ENCODE results near the gene SEZ6L2. TPM values are rescaled to one million over a fixed set of nuclear protein-coding genes. Genes with fewer than 3 reads are reported as not detected.

Gene SEZ6L2
- total and polyA plus RNA-seq, 4 experiments from 2014 or later, result 0.70 TPM; not detected in 3

Other genes starting within 250 kb of the SEZ6L2 start
- gene SPN, start 236.3 kb downstream of the SEZ6L2 start, total RNA-seq, result 100 to 1,000 TPM; 168 to 175 TPM
- 100 to 1,000 TPM in 1 of 2 donors, 10 to 100 TPM in 1; 86.3 to 208 TPM for gene SPN, start 236.3 kb downstream of the SEZ6L2 start, polyA plus RNA-seq
- 1 to 10 TPM in 1 of 2 experiments, under 1 TPM in 1; 0.99 to 1.1 TPM for gene QPRT, start 220.4 kb downstream of the SEZ6L2 start, total RNA-seq
- gene QPRT, start 220.4 kb downstream of the SEZ6L2 start, polyA plus RNA-seq, result under 1 TPM; 0.53 to 0.69 TPM
- gene C16orf54, start 153.6 kb downstream of the SEZ6L2 start, total RNA-seq, result 100 to 1,000 TPM; 139 to 143 TPM
- 10 to 100 TPM; 11.8 to 56.8 TPM for gene C16orf54, start 153.6 kb downstream of the SEZ6L2 start, polyA plus RNA-seq
- not detected for gene ZG16, start 121.3 kb downstream of the SEZ6L2 start, total RNA-seq
- gene ZG16, start 121.3 kb downstream of the SEZ6L2 start, polyA plus RNA-seq, result not detected
- gene KIF22, start 108.8 kb downstream of the SEZ6L2 start, total RNA-seq, result 10 to 100 TPM; 89.4 to 98.6 TPM
- gene KIF22, start 108.8 kb downstream of the SEZ6L2 start, polyA plus RNA-seq, result 10 to 100 TPM; 35.7 to 54.2 TPM
- 100 to 1,000 TPM; 258 to 264 TPM for gene MAZ, start 93.0 kb downstream of the SEZ6L2 start, total RNA-seq
- gene MAZ, start 93.0 kb downstream of the SEZ6L2 start, polyA plus RNA-seq, result 10 to 100 TPM; 40.3 to 69.1 TPM
- 1 to 10 TPM; 6.3 to 6.9 TPM for gene PRRT2, start 87.4 kb downstream of the SEZ6L2 start, total RNA-seq
- gene PRRT2, start 87.4 kb downstream of the SEZ6L2 start, polyA plus RNA-seq, result under 1 TPM; 0.20 to 0.37 TPM
- 10 to 100 TPM; 43.7 to 44.9 TPM for gene PAGR1, start 83.4 kb downstream of the SEZ6L2 start, total RNA-seq
- gene PAGR1, start 83.4 kb downstream of the SEZ6L2 start, polyA plus RNA-seq, result 10 to 100 TPM; 46.0 to 51.1 TPM
- gene MVP, start 79.1 kb downstream of the SEZ6L2 start, total RNA-seq, result 100 to 1,000 TPM; 145 to 146 TPM
- gene MVP, start 79.1 kb downstream of the SEZ6L2 start, polyA plus RNA-seq, result 100 to 1,000 TPM; 172 to 187 TPM
- gene CDIPT, start 36.3 kb downstream of the SEZ6L2 start, total RNA-seq, result 10 to 100 TPM; 76.2 to 79.8 TPM
- gene CDIPT, start 36.3 kb downstream of the SEZ6L2 start, polyA plus RNA-seq, result 100 to 1,000 TPM in 1 of 2 donors, 10 to 100 TPM in 1; 87.2 to 123 TPM
- not detected for gene ASPHD1, start 938 bp upstream of the SEZ6L2 start, total RNA-seq
- gene ASPHD1, start 938 bp upstream of the SEZ6L2 start, polyA plus RNA-seq, result not detected
- gene KCTD13, start 26.7 kb upstream of the SEZ6L2 start, total RNA-seq, result 10 to 100 TPM; 85.7 to 87.3 TPM
- 10 to 100 TPM in 1 of 2 donors, 1 to 10 TPM in 1; 6.0 to 16.3 TPM for gene KCTD13, start 26.7 kb upstream of the SEZ6L2 start, polyA plus RNA-seq
- gene TMEM219, start 62.5 kb upstream of the SEZ6L2 start, total RNA-seq, result 100 to 1,000 TPM in 1 of 2 experiments, 10 to 100 TPM in 1; 80.8 to 103 TPM
- 100 to 1,000 TPM; 209 to 250 TPM for gene TMEM219, start 62.5 kb upstream of the SEZ6L2 start, polyA plus RNA-seq
- 10 to 100 TPM; 53.8 to 56.0 TPM for gene TAOK2, start 74.3 kb upstream of the SEZ6L2 start, total RNA-seq
- 1 to 10 TPM; 1.7 to 8.2 TPM for gene TAOK2, start 74.3 kb upstream of the SEZ6L2 start, polyA plus RNA-seq
- 10 to 100 TPM; 19.2 to 19.7 TPM for gene HIRIP3, start 96.1 kb upstream of the SEZ6L2 start, total RNA-seq
- 10 to 100 TPM; 21.4 to 26.0 TPM for gene HIRIP3, start 96.1 kb upstream of the SEZ6L2 start, polyA plus RNA-seq
- gene INO80E, start 96.7 kb upstream of the SEZ6L2 start, total RNA-seq, result 100 to 1,000 TPM; 124 to 126 TPM
- 1 to 10 TPM; 6.7 to 7.3 TPM for gene INO80E, start 96.7 kb upstream of the SEZ6L2 start, polyA plus RNA-seq
- gene DOC2A, start 111.5 kb upstream of the SEZ6L2 start, total RNA-seq, result under 1 TPM in 1 of 2 experiments, not detected in 1; 0.80 TPM
- gene DOC2A, start 111.5 kb upstream of the SEZ6L2 start, polyA plus RNA-seq, result not detected
- gene C16orf92, start 123.6 kb upstream of the SEZ6L2 start, total RNA-seq, result not detected
- gene C16orf92, start 123.6 kb upstream of the SEZ6L2 start, polyA plus RNA-seq, result not detected
- gene TLCD3B, start 131.7 kb upstream of the SEZ6L2 start, total RNA-seq, result not detected
- gene TLCD3B, start 131.7 kb upstream of the SEZ6L2 start, polyA plus RNA-seq, result not detected
- 100 to 1,000 TPM; 558 to 563 TPM for gene ALDOA, start 166.2 kb upstream of the SEZ6L2 start, total RNA-seq
- gene ALDOA, start 166.2 kb upstream of the SEZ6L2 start, polyA plus RNA-seq, result 1,000 to 10,000 TPM; 1,058 to 1,115 TPM
- gene PPP4C, start 176.4 kb upstream of the SEZ6L2 start, total RNA-seq, result 10 to 100 TPM; 75.8 to 86.3 TPM
- 100 to 1,000 TPM; 167 to 276 TPM for gene PPP4C, start 176.4 kb upstream of the SEZ6L2 start, polyA plus RNA-seq
- gene TBX6, start 192.4 kb upstream of the SEZ6L2 start, total RNA-seq, result 1 to 10 TPM; 1.3 to 1.4 TPM
- under 1 TPM in 1 of 2 donors, not detected in 1; 0.36 TPM for gene TBX6, start 192.4 kb upstream of the SEZ6L2 start, polyA plus RNA-seq
- gene YPEL3, start 196.7 kb upstream of the SEZ6L2 start, total RNA-seq, result 100 to 1,000 TPM; 263 to 266 TPM
- 100 to 1,000 TPM; 172 to 331 TPM for gene YPEL3, start 196.7 kb upstream of the SEZ6L2 start, polyA plus RNA-seq
- 10 to 100 TPM; 31.5 to 37.2 TPM for gene GDPD3, start 214.0 kb upstream of the SEZ6L2 start, total RNA-seq
- gene GDPD3, start 214.0 kb upstream of the SEZ6L2 start, polyA plus RNA-seq, result under 1 TPM in 1 of 2 donors, not detected in 1; 0.25 TPM
- 10 to 100 TPM; 87.4 to 90.4 TPM for gene MAPK3, start 223.7 kb upstream of the SEZ6L2 start, total RNA-seq
- gene MAPK3, start 223.7 kb upstream of the SEZ6L2 start, polyA plus RNA-seq, result 10 to 100 TPM in 1 of 2 donors, 1 to 10 TPM in 1; 9.9 to 10.6 TPM